Natural killer cell (primary cell): ENCODE data around the gene CFAP99. TPM values are rescaled to one million over a fixed set of nuclear protein-coding genes. Genes with fewer than 3 reads are reported as not detected.

Source experiments
- ATAC-seq, 3 donors: fragments of 150-1000 bp in 2 of 3; fragments of 200-7000 bp in 1 of 3; cut with Tn5 transposase; 1 replicate in 1 of 3; 2 replicates in 2 of 3; pipeline ENCODE4 v1.10.0; 2021; ENCODE audit warnings: mild to moderate bottlenecking in 2 of 3, moderate library complexity in 2 of 3
- DNase-seq, 2 donors: peaks; one replicate each; pipeline versions ENCODE4 v3.0.0 to v3.0.0-alpha.2; 2013 to 2021; ENCODE audit warnings: mixed read lengths in 1 of 2
- H3K27ac ChIP-seq: one replicate; pipeline ENCODE4 v1.5.1; 2013; ENCODE audit warnings: mild to moderate bottlenecking, low read length
- H3K27me3 ChIP-seq: one replicate; pipeline ENCODE4 v1.6.1; 2013; ENCODE audit warnings: low read length; ENCODE audit not compliant: control insufficient read depth, insufficient read depth
- H3K36me3 ChIP-seq: one replicate; pipeline ENCODE4 v1.6.1; 2013; ENCODE audit warnings: low read length; ENCODE audit not compliant: control insufficient read depth, insufficient read depth
- H3K4me1 ChIP-seq: one replicate; pipeline ENCODE4 v1.6.1; 2013; ENCODE audit warnings: low read length; ENCODE audit not compliant: control insufficient read depth, insufficient read depth
- H3K4me3 ChIP-seq: one replicate; pipeline ENCODE4 v1.5.1; 2013; ENCODE audit warnings: low read length
- H3K9me3 ChIP-seq: one replicate; pipeline ENCODE4 v1.6.1; 2013; ENCODE audit warnings: low read length; ENCODE audit not compliant: control insufficient read depth, insufficient read depth
- H3K27ac Mint-ChIP-seq, 2 donors: one replicate each; pipeline ENCODE4 v1.8.0; 2022; ENCODE audit warnings: mild to moderate bottlenecking in 2 of 2, mixed read lengths in 2 of 2, moderate library complexity in 1 of 2
- H3K27me3 Mint-ChIP-seq, 2 donors: one replicate each; pipeline ENCODE4 v1.8.0; 2022; ENCODE audit warnings: low read depth in 2 of 2, mixed read lengths in 2 of 2
- H3K36me3 Mint-ChIP-seq: one replicate; pipeline ENCODE4 v1.8.0; 2022; ENCODE audit warnings: mixed read lengths
- H3K4me1 Mint-ChIP-seq, 2 donors: one replicate each; pipeline ENCODE4 v1.8.0; 2022; ENCODE audit warnings: mixed read lengths in 2 of 2
- H3K4me3 Mint-ChIP-seq: one replicate; pipeline ENCODE4 v1.8.0; 2022; ENCODE audit warnings: mild to moderate bottlenecking, moderate library complexity, mixed read lengths
- H3K9me3 Mint-ChIP-seq, 2 donors: one replicate each; pipeline ENCODE4 v1.8.0; 2022; ENCODE audit warnings: mixed read lengths in 2 of 2
- CTCF ChIP-seq: fragments of 200-600 bp; IDR thresholded peaks from one replicate; pipeline ENCODE4 v1.8.0; 2022; ENCODE audit warnings: antibody characterized with exemption
- WGBS: methylation state at CpG from one replicate; pipeline ENCODE4 v1.1.7; 2013; ENCODE audit warnings: missing lambda C conversion rate; ENCODE audit not compliant: insufficient coverage; 5-methylcytosine and 5-hydroxymethylcytosine counted together
- intact Hi-C: fragments of 100-400 bp; cut with micrococcal nuclease; formaldehyde crosslinking; loops from one replicate; pipeline ENCODE4 v1.14.2; 2022
- total RNA-seq, 4 donors: library from RNA; stranded (reverse); fragments of 120-200 nt in 1 of 4; gene quantifications; one replicate each; pipeline versions ENCODE4 v1.2.3 to v1.2.4, GENCODE V29; 2013 to 2022

The CFAP99 gene
- total RNA-seq, 3 donors from 2014 or later (not counting 1 experiment from before 2014, with no cell fraction given): not detected

GRCh38 chr4:2494992-2495391, 76.2 kb downstream of the CFAP99 start:
- Histone ChIP-seq H3K36me3 (peaks cover 70% of the 10 kb centered on the region), H3K4me1 (no peaks in the 10 kb centered on the region), H3K9me3 (no peaks in the 10 kb centered on the region), H3K27ac (no peak overlapping the region), H3K4me3 (no peak overlapping the region), H3K27me3 (no peaks in the 10 kb centered on the region)
- H3K4me3 Mint-ChIP-seq: no peak overlapping the region
- peak overlapping the region; percentile 16 to 22 for H3K27ac Mint-ChIP-seq
- no peak for TF ChIP-seq CTCF
- DNase-seq (no peak), ATAC-seq (no peak)
- H3K4me1 Mint-ChIP-seq: peaks cover 21 to 24% of the 10 kb centered on the region in 2 donors
- 95% methylated on average over 3 of the region's 3 CpGs for WGBS
- H3K9me3 Mint-ChIP-seq: no peaks in the 10 kb centered on the region
- H3K36me3 Mint-ChIP-seq: peaks cover 10% of the 10 kb centered on the region
- intact Hi-C loops: no loop called here
- no peaks in the 10 kb centered on the region for H3K27me3 Mint-ChIP-seq

GRCh38 chr4:2497324-2497723, 78.6 kb downstream of the CFAP99 start:
- Histone ChIP-seq H3K27ac (no peak overlapping the region), H3K36me3 (peaks cover 70% of the 10 kb centered on the region), H3K4me1 (no peaks in the 10 kb centered on the region), H3K4me3 (no peak overlapping the region), H3K27me3 (no peaks in the 10 kb centered on the region), H3K9me3 (no peaks in the 10 kb centered on the region)
- Mint-ChIP-seq H3K9me3 (no peaks in the 10 kb centered on the region), H3K4me1 (peaks cover 20 to 23% of the 10 kb centered on the region in 2 donors), H3K4me3 (no peak overlapping the region), H3K36me3 (no peaks in the 10 kb centered on the region), H3K27me3 (no peaks in the 10 kb centered on the region), H3K27ac (peak overlapping the region; percentile 2 to 66)
- intact Hi-C loops: no loop called here
- DNase-seq: no peak
- TF ChIP-seq CTCF: no peak
- 99% methylated on average over 4 of the region's 4 CpGs for WGBS
- ATAC-seq: no peak

- WGBS: 76% methylated on average over 9 of the region's 9 CpGs
- no peak overlapping the region for H3K4me3 ChIP-seq
- no peaks in the 10 kb centered on the region for H3K27me3 ChIP-seq
- H3K4me1 Mint-ChIP-seq: peaks cover 15 to 19% of the 10 kb centered on the region in 2 donors
- peak overlapping the region in 1 of 2 donors; percentile 66 for H3K27ac Mint-ChIP-seq
- ATAC-seq (peak; percentile 18 to 52 (median 26)), DNase-seq (no peak)
- no peaks in the 10 kb centered on the region for H3K9me3 Mint-ChIP-seq
- H3K36me3 Mint-ChIP-seq: no peaks in the 10 kb centered on the region
- H3K36me3 ChIP-seq: peaks cover 66% of the 10 kb centered on the region
- no peaks in the 10 kb centered on the region for H3K9me3 ChIP-seq
- H3K4me1 ChIP-seq: no peaks in the 10 kb centered on the region
- H3K27me3 Mint-ChIP-seq: no peaks in the 10 kb centered on the region
- intact Hi-C loops: no loop called here
- TF ChIP-seq CTCF: no peak
- H3K4me3 Mint-ChIP-seq: no peak overlapping the region
- no peak overlapping the region for H3K27ac ChIP-seq
These were observed 79.2 kb downstream of the CFAP99 start for GRCh38 chr4:2497931-2498330.

GRCh38 chr4:2500547-2500946, 81.8 kb downstream of the CFAP99 start:
- no peaks in the 10 kb centered on the region for H3K27me3 Mint-ChIP-seq
- 90% methylated on average over 2 of the region's 2 CpGs for WGBS

More at GRCh38 chr4:2500547-2500946, 81.8 kb downstream of the CFAP99 start:
- no peak for TF ChIP-seq CTCF
- no peak overlapping the region for H3K4me3 ChIP-seq
- Mint-ChIP-seq H3K27ac (peak overlapping the region in 1 of 2 donors; percentile 53), H3K36me3 (no peaks in the 10 kb centered on the region), H3K4me3 (no peak overlapping the region), H3K4me1 (peaks cover 17 to 18% of the 10 kb centered on the region in 2 donors), H3K9me3 (no peaks in the 10 kb centered on the region)
- intact Hi-C loops: no loop called here
- H3K4me1 ChIP-seq: no peaks in the 10 kb centered on the region
- H3K27me3 ChIP-seq: no peaks in the 10 kb centered on the region
- no peak overlapping the region for H3K27ac ChIP-seq
- H3K36me3 ChIP-seq: peaks cover 61% of the 10 kb centered on the region
- no peaks in the 10 kb centered on the region for H3K9me3 ChIP-seq
- no peak for DNase-seq
- peak in 2 of 3 donors; percentile 29 to 39 for ATAC-seq
